ENCODE measurements around the gene SLC13A4.
A peak's percentile ranks its signal among the peaks of the same experiment; 100 is the strongest.
"Not testable (repeated sequence)": the region's sequence is repeated elsewhere in the genome, so short reads cannot be mapped to it uniquely, and the experiment has no call there.

Gene SLC13A4

GRCh38 chr7:135687466-135687865 lies 40.5 kb downstream of the SLC13A4 start:
- no peak for DNase-seq

GRCh38 chr7:135685306-135686084 lies 42.5 kb downstream of the SLC13A4 start:
- DNase-seq: no peak

DNA sequence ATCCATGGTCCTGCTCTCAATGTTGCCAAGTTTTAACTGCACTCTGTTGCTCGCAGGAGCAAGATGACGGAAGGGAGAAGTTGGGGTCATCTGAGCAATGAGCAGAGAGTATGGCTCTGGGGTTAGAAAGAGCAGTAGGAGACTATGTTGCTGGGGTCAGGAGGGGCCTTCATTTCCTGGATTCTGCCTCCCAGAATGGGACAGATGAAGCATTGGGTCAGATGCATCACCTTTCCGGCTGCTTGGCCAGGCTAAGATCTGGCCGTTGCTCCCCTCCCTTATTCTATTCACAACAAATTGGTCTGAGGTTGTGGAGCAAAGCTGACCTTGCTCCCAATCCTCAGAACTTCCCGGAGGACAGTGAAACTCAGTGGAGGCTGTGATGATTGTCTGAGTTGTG lies 43.3 kb downstream of the SLC13A4 start:
- DNase-seq: no peak

- DNase-seq: no peak
These were observed 43.9 kb downstream of the SLC13A4 start for GRCh38 chr7:135684136-135684535.

DNA sequence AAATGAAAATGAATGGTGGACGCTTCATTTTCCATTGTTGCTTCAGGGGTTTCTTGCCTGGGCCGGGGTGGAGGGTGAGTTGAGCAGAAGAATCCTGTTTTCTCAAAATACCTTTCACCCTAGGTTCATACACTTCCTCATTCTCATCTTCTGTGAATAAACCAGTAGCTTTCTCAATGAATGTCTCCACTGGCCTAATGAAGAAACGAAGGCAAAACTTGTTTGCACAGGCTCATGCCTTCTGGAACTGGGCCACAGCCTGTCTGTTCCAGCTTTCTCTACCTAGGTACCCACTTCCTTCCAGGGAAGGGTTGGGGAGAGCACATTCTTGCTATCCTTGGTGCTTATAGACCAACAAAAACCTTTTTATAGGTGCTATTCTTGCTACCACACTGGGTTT lies 44.4 kb downstream of the SLC13A4 start:
- no peak for DNase-seq

DNA sequence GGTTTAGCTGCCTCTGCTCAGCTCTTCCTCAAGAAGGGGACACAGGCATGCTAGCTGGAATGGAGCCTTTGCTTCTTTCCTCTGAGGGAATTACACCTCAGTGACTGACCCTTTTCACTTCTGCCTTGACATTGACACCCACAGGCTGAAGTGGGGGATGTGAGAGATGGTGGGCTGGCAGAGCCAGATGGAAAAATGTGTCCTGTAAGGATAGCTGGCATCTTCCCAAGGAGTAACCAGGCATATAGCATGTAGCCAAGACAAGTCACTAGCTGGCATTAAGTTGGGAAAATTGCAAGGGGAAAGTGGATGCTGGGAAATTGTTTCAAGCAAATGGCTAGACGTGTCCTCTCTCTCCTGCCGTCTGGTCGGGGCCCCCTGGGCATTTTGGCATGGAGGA lies 45.8 kb downstream of the SLC13A4 start:
- no peak for DNase-seq

DNA sequence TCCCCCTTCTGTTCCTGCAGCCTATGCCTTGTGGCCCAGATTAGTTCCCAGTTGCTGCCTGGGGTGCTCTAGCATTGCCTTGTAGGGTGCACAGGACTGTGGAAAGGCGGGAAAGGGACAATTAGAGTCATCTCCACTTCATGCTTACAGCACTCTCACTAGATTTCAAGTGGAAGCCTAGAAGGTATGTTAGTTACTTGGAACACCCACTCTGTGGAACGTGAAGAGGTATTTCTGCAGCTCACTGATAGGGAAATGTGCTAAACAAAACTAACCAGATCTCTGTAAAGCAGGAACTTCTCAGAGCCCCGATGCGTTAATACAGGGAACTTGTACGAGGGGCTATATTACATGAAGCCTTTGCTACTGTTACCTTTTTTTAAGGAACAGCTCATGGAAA lies 46.2 kb downstream of the SLC13A4 start:
- DNase-seq: no peak

DNA sequence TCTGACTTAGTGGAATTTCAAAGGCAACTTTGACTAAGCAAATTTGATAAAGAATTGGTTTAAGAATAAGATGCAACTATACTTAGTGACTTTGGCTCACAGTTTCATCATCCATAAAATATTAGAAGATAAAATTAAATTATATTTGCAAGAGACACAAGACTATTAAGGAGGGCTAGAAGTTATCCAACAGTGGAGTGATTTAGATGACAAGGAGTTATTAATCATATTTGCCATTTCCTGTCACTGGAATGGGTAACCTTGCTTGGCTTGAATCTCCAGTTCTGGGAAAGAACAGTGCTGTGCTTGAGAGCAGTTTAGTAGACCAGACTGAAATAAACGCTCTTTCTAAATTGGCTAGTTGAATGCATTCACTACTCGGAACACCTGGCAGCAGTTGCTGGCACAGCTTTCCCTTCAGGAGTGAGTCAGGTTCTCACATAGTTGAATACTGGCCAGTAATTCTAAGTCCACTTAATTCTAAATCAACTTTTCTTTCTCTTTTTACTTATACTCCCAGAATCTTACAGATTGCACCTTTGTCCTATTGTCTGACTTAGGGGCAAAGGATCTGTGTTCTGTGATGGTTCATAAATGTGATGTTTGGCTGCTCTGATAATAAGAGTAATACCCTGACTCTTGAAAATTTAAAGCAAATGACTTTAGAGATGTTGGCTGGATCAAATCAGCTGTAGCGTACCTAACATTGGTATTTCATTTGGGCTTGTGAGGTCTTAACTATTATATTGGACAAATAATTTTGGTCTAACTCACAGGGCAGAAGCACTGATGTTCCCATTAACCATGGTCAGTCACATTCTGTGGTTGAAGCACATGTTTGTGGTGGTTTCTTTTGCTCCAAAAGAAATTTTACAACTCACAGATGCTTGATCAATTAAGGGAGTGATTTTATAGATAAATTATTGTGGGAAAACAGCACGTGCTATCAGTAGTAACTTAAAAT lies 49.1 kb downstream of the SLC13A4 start:
- DNase-seq: no peak

- no peak for DNase-seq
These were observed 54.7 kb downstream of the SLC13A4 start for GRCh38 chr7:135673360-135673706.

GRCh38 chr7:135672560-135673359 lies 55.2 kb downstream of the SLC13A4 start:
- DNase-seq: no peak

- no peak for DNase-seq
These were observed 57.8 kb downstream of the SLC13A4 start for GRCh38 chr7:135670179-135670578.

DNA sequence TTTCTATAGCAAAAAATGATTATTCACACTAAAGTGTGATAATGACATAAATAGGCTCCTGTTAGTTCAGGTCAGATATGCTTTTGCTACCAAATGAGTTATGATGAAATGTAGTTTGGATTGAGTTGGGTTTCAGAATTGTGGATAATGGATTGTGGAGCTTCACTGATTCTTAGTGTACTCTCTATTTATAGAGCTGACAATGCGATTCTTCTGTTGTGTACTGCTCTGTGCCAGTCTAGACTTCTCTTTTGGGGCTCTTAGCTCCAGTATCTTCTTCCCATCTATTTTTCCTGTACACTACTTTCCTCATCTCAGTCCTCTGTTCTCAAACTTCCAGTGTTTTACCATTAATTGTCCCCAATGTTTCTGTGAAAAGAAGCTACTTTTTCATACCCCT lies 58.2 kb downstream of the SLC13A4 start:
- no peak for DNase-seq

DNA sequence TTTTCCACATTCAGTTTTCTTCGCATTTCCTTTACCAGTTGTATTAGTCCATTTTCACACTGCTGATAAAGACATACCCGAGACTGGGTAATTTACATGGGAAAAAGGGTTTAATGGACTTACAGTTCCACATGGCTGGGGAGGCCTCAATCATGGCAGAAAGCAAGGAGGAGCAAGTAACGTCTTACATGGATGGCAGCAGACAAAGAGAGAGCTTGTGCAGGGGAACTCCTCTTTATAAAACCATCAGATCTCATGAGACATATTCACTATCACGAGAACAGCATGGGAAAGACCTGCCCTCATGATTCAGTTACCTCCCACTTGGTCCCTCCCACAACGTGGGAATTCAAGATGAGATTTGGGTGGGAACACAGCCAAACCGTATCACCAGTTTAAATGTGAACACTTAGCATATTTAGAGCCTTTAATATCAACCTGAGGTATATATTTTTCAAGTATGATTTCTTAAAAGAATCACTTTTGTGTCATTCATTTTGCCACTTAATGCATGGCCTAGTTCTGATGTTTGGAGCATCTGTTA lies 59.1 kb downstream of the SLC13A4 start:
- DNase-seq: not testable (repeated sequence)

DNA sequence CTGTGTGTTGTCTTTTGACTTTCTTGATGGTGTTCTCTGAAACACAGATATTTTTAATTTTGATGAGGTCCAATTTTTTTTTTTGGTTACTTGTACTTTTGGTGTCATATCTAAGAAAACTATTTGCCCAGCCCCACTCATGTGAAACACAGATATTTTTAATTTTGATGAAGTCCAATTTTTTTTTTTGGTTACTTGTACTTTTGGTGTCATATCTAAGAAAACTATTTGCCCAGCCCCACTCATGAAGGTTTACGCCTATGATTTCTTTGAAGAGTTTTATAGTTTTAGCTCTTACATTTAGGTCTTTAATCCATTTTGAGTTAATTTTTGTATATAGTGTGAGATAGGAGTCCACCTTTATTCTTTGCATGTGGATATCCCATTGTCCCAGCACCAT lies 60.4 kb downstream of the SLC13A4 start:
- DNase-seq: not testable (repeated sequence)

- DNase-seq: no peak
These were observed 61.1 kb downstream of the SLC13A4 start for GRCh38 chr7:135666846-135667245.

GRCh38 chr7:135666156-135666555 lies 61.8 kb downstream of the SLC13A4 start:
- DNase-seq: no peak

- DNase-seq: no peak
These were observed 62.9 kb downstream of the SLC13A4 start for GRCh38 chr7:135665042-135665441.

GRCh38 chr7:135664046-135664589 lies 63.9 kb downstream of the SLC13A4 start:
- no peak for DNase-seq

- peak; percentile 97 for DNase-seq
These were observed 65.4 kb downstream of the SLC13A4 start, which contains the start of gene STMP1 for GRCh38 chr7:135662373-135663114. TSS of gene STMP1 (plus strand) at chr7:135662514.

DNA sequence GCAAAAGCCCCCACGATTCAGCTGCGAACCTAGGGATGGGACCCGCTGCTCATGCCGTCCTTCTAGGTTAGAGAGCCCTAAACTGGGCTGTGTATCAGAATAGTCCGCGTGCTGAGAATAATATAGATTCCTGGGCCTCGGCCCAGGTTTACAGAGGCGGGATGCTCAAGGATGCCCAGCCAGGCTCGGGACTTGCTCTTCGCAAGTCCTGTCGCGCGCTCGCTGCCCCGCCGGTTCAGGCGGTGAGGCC lies 65.9 kb downstream of the SLC13A4 start:
- DNase-seq: no peak

DNA sequence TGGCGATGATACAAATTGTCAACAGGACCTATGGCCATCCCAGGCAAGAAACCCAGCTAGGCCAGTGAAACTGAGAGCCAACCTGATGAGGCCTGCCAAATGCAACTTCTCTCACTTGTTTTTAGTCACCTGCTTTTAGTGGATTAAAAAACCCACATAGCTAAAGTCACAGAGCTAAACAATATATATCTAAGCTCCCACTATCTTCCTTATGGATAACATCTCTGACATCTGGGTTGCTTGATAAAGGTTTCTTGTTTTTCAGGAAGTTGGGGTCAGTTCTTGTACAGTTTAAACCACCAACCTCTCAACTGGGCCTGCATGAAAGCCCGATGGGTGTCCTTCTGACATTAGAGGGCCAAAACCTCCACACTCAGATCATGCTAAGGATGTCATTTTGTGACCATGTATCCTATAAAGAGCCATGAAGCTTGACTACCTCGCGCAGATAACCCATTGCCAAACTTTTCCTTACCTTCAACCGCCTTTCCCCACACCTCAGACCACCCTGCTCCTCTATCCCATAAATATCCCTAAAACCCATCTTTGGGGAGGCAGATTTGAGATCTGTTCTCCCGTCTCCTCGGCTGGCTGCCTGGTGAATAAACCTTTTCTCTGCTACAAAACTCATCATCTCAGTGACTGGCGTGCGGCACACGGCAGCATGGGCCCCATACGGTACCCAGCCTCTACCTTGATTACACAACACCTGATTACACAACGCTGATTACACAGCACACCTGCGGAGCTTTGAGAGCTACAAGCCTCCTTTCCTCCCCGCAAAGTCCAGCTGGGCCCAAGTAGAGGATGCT lies 66.5 kb downstream of the SLC13A4 start:
- DNase-seq: no peak

Data from activated naive CD4-positive, alpha-beta T cell treated with Interleukin-2 at 50 U/mL for 16 hours (primary cell).